Esophagus muscularis mucosa (tissue), 4 donors: ENCODE results near the gene C2CD3.

ENCODE experiments used
- EP300 ChIP-seq: sonication (generic); formaldehyde crosslinking; IDR thresholded peaks from one replicate; pipeline ENCODE4 v1.6.1; 2017; ENCODE audit warnings: antibody characterized with exemption
- POLR2A ChIP-seq: fragments of 450-650 bp; IDR thresholded peaks from one replicate; pipeline ENCODE4 v1.6.1; 2017; ENCODE audit warnings: antibody characterized with exemption, moderate library complexity, mild to moderate bottlenecking, low read depth
- POLR2AphosphoS5 ChIP-seq, 2 donors: sonication (generic); formaldehyde crosslinking; IDR thresholded peaks; one replicate each; pipeline ENCODE4 v1.6.1; 2017; ENCODE audit warnings: antibody characterized with exemption in 2 of 2
- TF ChIP-seq, protein P1 (sequence below), 3 experiments: fragments of 200-600 bp in 2 of 3; fragments of 450-650 bp in 1 of 3; sonication (generic) in 2 of 3; IDR thresholded peaks; one replicate each; pipeline ENCODE4 v1.5.1; 2017 to 2019; ENCODE audit warnings: antibody characterized with exemption in 3 of 3, mild to moderate bottlenecking in 2 of 3, moderate library complexity in 1 of 3

DNA sequence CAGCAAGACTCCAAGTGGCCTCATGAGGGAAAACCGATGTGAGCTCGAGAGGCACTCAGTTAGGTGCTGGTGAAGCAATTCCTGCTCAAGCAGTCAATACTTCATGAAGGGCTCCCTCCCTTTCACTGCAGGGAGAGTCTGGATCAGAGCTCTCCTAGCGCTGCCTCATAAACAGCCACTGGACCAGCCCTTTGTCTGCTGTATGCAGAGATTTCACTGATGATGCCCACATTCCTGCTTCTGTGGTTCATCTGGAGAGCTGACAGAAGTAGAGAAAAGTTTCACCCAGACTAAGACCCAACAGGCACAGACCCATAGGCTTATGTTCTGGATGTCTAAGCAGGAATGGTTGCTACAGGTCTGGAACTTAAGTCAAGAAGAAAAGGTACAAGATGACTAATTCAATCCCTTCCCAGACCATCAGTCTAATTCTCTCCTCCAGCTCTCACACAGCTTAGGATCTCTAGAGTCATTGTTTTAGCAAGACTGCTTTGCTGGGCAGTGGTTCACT lies 192.2 kb downstream of the C2CD3 start:
- no peak for TF ChIP-seq POLR2A
- TF ChIP-seq, protein P1, sequence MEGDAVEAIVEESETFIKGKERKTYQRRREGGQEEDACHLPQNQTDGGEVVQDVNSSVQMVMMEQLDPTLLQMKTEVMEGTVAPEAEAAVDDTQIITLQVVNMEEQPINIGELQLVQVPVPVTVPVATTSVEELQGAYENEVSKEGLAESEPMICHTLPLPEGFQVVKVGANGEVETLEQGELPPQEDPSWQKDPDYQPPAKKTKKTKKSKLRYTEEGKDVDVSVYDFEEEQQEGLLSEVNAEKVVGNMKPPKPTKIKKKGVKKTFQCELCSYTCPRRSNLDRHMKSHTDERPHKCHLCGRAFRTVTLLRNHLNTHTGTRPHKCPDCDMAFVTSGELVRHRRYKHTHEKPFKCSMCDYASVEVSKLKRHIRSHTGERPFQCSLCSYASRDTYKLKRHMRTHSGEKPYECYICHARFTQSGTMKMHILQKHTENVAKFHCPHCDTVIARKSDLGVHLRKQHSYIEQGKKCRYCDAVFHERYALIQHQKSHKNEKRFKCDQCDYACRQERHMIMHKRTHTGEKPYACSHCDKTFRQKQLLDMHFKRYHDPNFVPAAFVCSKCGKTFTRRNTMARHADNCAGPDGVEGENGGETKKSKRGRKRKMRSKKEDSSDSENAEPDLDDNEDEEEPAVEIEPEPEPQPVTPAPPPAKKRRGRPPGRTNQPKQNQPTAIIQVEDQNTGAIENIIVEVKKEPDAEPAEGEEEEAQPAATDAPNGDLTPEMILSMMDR (IDR thresholded peaks at IDR 0.05): no peak
- TF ChIP-seq POLR2AphosphoS5 (IDR thresholded peaks at IDR 0.05): no peak
- no peak for TF ChIP-seq EP300
